D721Med (cell line): ENCODE measurements around the gene HIRA.
"Not testable (repeated sequence)": the region's sequence is repeated elsewhere in the genome, so short reads cannot be mapped to it uniquely, and the experiment has no call there.

ENCODE experiments used
- DNase-seq: peaks from one replicate; pipeline ENCODE4 v3.0.0; 2011; ENCODE audit warnings: low spot score; ENCODE audit not compliant: insufficient read length
- FAIRE-seq: peaks from 2 replicates; lab custom pipeline; 2011; peaks lifted over from hg19 to GRCh38; lab: Jason Lieb, UNC
- CTCF ChIP-seq: IDR thresholded peaks from 2 replicates; pipeline ENCODE4 v1.5.1; 2012; ENCODE audit warnings: mild to moderate bottlenecking, control low read depth; ENCODE audit not compliant: insufficient read depth; ENCODE audit errors: missing control alignments

Gene HIRA

DNA sequence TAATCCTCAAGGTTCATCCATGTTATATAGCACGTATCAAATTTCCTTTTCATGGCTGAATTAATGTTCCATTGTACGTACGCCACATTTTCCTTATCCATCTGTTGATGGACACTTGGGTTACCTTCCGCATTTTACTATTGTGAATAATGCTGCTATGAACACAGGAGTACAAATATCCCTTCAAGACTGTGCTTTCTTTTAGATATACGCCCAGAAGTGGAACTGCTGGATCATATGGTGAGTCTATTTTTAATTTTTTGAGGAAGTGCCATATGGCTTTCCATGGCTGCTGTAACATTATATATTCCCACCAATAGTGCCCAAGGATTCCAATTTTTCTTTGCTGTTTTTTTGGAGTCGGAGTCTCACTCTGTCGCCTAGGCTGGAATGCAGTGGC is 6.8 kb upstream of the HIRA start:
- FAIRE-seq (no peak), DNase-seq (no peak)
- TF ChIP-seq CTCF = no peak

DNA sequence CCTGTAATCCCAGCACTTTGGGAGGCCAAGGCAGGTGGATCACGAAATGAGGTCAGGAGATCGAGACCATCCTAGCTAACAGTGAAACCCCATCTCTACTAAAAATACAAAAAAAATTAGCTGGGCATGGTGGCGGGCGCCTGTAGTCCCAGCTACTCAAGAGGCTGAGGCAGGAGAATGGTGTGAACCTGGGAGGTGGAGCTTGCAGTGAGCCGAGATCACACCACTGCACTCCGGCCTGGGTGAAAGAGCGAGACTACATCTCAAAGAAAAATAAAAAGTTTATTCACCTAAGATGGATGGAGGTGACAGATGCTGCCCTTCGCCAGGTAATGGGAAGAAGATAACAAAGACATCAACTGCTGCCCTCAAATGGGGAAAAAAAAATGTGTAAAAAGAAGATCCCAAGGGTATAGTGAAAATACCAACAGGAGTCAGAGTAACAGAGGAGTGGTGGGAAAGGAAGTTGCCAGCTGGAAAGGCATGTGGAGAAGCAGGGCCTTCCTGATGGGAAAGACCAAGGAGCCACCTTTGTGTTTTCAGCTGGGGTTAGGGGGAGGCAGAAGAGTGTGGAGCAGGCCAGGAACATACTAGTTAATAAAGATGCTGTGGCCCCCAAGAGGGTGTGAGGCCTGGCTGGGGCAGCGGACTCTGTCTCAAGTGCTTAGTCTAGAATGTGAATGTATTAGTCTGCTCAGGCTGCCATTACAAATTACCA is 5.1 kb upstream of the HIRA start:
- not testable (repeated sequence) for DNase-seq, FAIRE-seq

GRCh38 chr22:19434829-19435580 is 3.5 kb upstream of the HIRA start:
- TF ChIP-seq CTCF = no peak
- no peak for FAIRE-seq
- no peak for DNase-seq

GRCh38 chr22:19434401-19434800 is 2.9 kb upstream of the HIRA start:
- DNase-seq (no peak), FAIRE-seq (no peak)
- TF ChIP-seq CTCF = no peak

DNA sequence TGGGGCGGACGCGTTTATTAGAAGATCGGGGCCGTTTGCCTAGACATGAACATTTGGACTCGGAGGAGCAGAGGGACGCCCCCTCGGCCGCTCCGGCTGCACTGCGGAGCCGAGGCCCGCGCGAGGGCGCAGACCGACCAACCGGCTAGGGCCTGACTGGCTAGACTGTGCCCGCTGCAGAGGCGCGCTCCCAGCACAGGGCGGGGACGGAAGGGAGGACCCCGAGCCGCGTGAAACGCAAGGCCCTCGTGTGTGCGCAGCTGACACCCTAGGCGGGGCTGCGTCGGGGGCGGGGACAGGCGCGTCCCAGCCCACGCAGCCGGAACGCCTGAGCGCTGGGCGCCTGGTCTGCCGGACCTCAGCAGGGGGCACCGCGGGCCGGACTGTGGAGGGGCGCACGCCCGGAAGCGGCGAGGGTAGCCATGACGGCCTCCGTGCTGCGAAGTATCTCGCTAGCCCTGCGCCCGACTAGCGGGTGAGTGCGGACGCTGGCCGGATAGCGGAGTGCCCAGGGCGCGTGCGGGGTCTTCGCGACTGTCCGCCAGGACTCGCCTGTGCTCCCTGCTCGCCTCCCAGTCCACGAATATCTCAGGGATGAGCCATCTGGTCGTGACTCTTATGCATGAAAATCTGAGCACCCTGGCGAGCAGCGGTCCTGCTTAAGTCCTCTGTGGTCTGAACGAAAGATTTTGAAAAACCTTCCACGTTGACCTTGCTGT is 759 bp upstream of the HIRA start, which contains the start of gene MRPL40:
TSS of gene MRPL40 (plus strand) at position 413 of the 719 bp plus-strand sequence. CDS start at position 423, 10 bp downstream.
- DNase-seq (peak; percentile 80), FAIRE-seq (no peak)
- TF ChIP-seq CTCF = no peak

DNA sequence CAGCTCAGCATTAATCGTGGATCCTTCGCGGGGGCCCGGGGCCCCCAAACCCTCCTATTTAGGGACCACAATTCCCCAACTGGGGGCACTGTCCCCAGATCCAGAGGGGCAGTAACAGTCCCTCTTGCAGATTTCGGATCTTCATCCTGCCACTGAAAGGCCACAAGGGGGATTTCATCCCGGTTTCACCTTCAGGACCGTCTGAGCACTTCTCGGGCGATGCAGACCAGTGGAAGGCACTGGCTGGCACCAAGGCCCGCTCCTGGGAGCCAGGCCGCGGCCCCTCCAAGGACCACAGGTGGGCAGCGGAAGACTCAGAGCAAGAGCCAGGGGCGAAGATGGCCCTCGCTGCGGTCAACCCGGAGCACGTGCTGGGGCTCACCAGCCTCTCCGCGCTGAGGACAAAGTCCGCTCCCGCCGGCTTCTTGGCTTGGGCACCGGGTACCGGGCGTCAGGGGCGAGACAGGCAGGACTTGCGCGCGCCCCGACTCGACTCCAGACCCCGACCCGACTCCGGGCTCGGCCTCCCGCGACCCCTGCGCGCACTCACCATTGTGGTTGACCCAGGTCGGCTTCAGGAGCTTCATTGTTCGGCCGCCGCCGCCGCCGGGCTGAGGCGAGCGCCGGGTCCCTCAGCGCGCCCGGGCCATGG is 517 bp downstream of the HIRA start:
- no peak for TF ChIP-seq CTCF
- DNase-seq (no peak), FAIRE-seq (no peak)
